H1 (cell line): Measurements from ENCODE around the gene EML4. TPM values are rescaled to one million over a fixed set of nuclear protein-coding genes. Genes with fewer than 3 reads are reported as not detected.
"Not testable (repeated sequence)": the region's sequence is repeated elsewhere in the genome, so short reads cannot be mapped to it uniquely, and the experiment has no call there.

ENCODE experiments used
- CTCF ChIA-PET: fragments of 300-600 bp; sonication (Branson Sonifier 250); formaldehyde crosslinking; loops from one replicate; lab custom pipeline; 2021; ENCODE audit not compliant: partially characterized antibody; lab: Charles Lee
- POLR2A ChIA-PET: fragments of 300-600 bp; sonication (Branson Sonifier 250); formaldehyde crosslinking; loops from one replicate; lab custom pipeline; 2021; ENCODE audit warnings: inconsistent platforms; ENCODE audit not compliant: partially characterized antibody; lab: Charles Lee
- DNase-seq, 2 experiments: peaks; one replicate each; pipeline versions ENCODE4 v3.0.0 to v3.0.0-alpha.2; 2010 to 2022; ENCODE audit warnings: low spot score in 2 of 2, low read depth in 1 of 2, mixed read lengths in 1 of 2
- FAIRE-seq: peaks from 2 replicates; lab custom pipeline; 2011; peaks lifted over from hg19 to GRCh38; lab: Jason Lieb, UNC
- H2AFZ ChIP-seq: 2 replicates; pipeline ENCODE4 v1.8.1; 2012; ENCODE audit warnings: low read length, inconsistent platforms
- H2AK5ac ChIP-seq: 2 replicates; pipeline ENCODE4 v1.6.1; 2013; ENCODE audit warnings: low read depth, low read length
- H2BK120ac ChIP-seq: replicated peaks from 2 replicates; pipeline ENCODE3; 2013; ENCODE audit warnings: low read depth, low read length, inconsistent platforms
- H2BK12ac ChIP-seq: 2 replicates; pipeline ENCODE4 v1.6.1; 2013; ENCODE audit warnings: low read depth, low read length
- H2BK15ac ChIP-seq: 2 replicates; pipeline ENCODE4 v1.6.1; 2013; ENCODE audit warnings: low read length
- H2BK20ac ChIP-seq: 2 replicates; pipeline ENCODE4 v1.6.1; 2013; ENCODE audit warnings: low read length
- H2BK5ac ChIP-seq: 2 replicates; pipeline ENCODE4 v1.6.1; 2013; ENCODE audit warnings: low read depth, low read length
- H3K14ac ChIP-seq: 2 replicates; pipeline ENCODE4 v1.6.1; 2013; ENCODE audit warnings: inconsistent platforms; ENCODE audit not compliant: insufficient read length
- H3K18ac ChIP-seq: 2 replicates; pipeline ENCODE4 v1.6.1; 2013; ENCODE audit warnings: low read length; ENCODE audit errors: extremely low read depth
- H3K23ac ChIP-seq: 2 replicates; pipeline ENCODE4 v1.6.1; 2013; ENCODE audit warnings: inconsistent platforms; ENCODE audit not compliant: insufficient read length
- H3K23me2 ChIP-seq: 2 replicates; pipeline ENCODE4 v1.6.1; 2013; ENCODE audit warnings: low read depth, low read length
- H3K27ac ChIP-seq: 2 replicates; pipeline ENCODE4 v1.6.1; 2011; ENCODE audit warnings: low read depth, low read length, inconsistent platforms
- H3K27me3 ChIP-seq, 4 experiments: replicated peaks in 1 of 4; 1 replicate in 1 of 4; 2 replicates in 3 of 4; pipeline versions ENCODE4 v1.6.1 to v1.8.1; 2011 to 2013; ENCODE audit warnings: low read length in 3 of 4, mild to moderate bottlenecking in 3 of 4, inconsistent platforms in 2 of 4, mixed read lengths in 2 of 4, moderate library complexity in 1 of 4; ENCODE audit not compliant: control insufficient read depth in 3 of 4, insufficient read depth in 3 of 4; ENCODE audit errors: extremely low read depth in 1 of 4
- H3K36me3 ChIP-seq, 4 experiments: 2 replicates each; pipeline versions ENCODE4 v1.6.1 to v1.8.1; 2011 to 2013; ENCODE audit warnings: mild to moderate bottlenecking in 4 of 4, low read length in 3 of 4, moderate library complexity in 2 of 4, control low read depth in 1 of 4, inconsistent platforms in 1 of 4; ENCODE audit not compliant: insufficient read depth in 4 of 4, control insufficient read depth in 2 of 4
- H3K4ac ChIP-seq: replicated peaks from 2 replicates; pipeline ENCODE3; 2013; ENCODE audit warnings: low read length, low read depth, mixed read lengths, inconsistent platforms; ENCODE audit not compliant: insufficient read length
- H3K4me1 ChIP-seq, 4 experiments: replicated peaks in 1 of 4; 1 replicate in 1 of 4; 2 replicates in 3 of 4; pipeline versions ENCODE4 v1.6.1 to v1.8.1; 2011 to 2013; ENCODE audit warnings: low read length in 3 of 4, inconsistent platforms in 2 of 4, mixed read lengths in 1 of 4; ENCODE audit not compliant: insufficient read depth in 4 of 4, control insufficient read depth in 3 of 4
- H3K4me2 ChIP-seq, 2 experiments: 2 replicates each; pipeline versions ENCODE4 v1.6.1 to v1.8.1; 2011 to 2013; ENCODE audit warnings: low read depth in 2 of 2, low read length in 2 of 2, control low read depth in 1 of 2, inconsistent platforms in 1 of 2, mild to moderate bottlenecking in 1 of 2; ENCODE audit not compliant: insufficient read depth in 1 of 2
- H3K4me3 ChIP-seq, 4 experiments: fragments of 200-600, 300-600 bp in 1 of 4; sonication (generic), shearing (Covaris generic), sonication (Bioruptor Twin) in 1 of 4; 2 replicates each; pipeline versions ENCODE4 v1.5.1 to v1.8.1; 2011 to 2016; ENCODE audit warnings: low read length in 4 of 4, low read depth in 3 of 4, control low read depth in 2 of 4, inconsistent platforms in 2 of 4, mild to moderate bottlenecking in 2 of 4, mixed read lengths in 1 of 4, moderate library complexity in 1 of 4; ENCODE audit not compliant: insufficient read depth in 2 of 4; ENCODE audit errors: extremely low read depth in 1 of 4
- H3K56ac ChIP-seq: replicated peaks from 2 replicates; pipeline ENCODE3; 2013; ENCODE audit warnings: low read depth, mild to moderate bottlenecking, mixed read lengths, low read length, inconsistent platforms; ENCODE audit not compliant: insufficient read length
- H3K79me1 ChIP-seq: 2 replicates; pipeline ENCODE4 v1.6.1; 2013; ENCODE audit warnings: low read depth, low read length, control low read depth
- H3K79me2 ChIP-seq, 2 experiments: 2 replicates each; pipeline versions ENCODE4 v1.6.1 to v1.8.1; 2012 to 2013; ENCODE audit warnings: low read length in 2 of 2, mild to moderate bottlenecking in 2 of 2, inconsistent platforms in 1 of 2; ENCODE audit not compliant: insufficient read depth in 2 of 2, control insufficient read depth in 1 of 2
- H3K9ac ChIP-seq, 4 experiments: replicated peaks in 1 of 4; 1 replicate in 1 of 4; 2 replicates in 3 of 4; pipeline versions ENCODE4 v1.6.1 to v1.8.1; 2011 to 2013; ENCODE audit warnings: low read depth in 3 of 4, low read length in 3 of 4, control low read depth in 2 of 4, mild to moderate bottlenecking in 2 of 4, moderate library complexity in 2 of 4, inconsistent platforms in 1 of 4; ENCODE audit errors: extremely low read depth in 1 of 4
- H3K9me3 ChIP-seq, 2 experiments: 2 replicates each; pipeline versions ENCODE4 v1.6.1 to v1.8.1; 2012 to 2013; ENCODE audit warnings: mild to moderate bottlenecking in 2 of 2, moderate library complexity in 2 of 2, control low read depth in 1 of 2, inconsistent platforms in 1 of 2, low read depth in 1 of 2, low read length in 1 of 2, mixed read lengths in 1 of 2; ENCODE audit not compliant: insufficient read depth in 2 of 2
- H4K20me1 ChIP-seq, 2 experiments: replicated peaks in 1 of 2; 2 replicates each; pipeline versions ENCODE3 to v1.8.1; 2011 to 2013; ENCODE audit warnings: inconsistent platforms in 2 of 2, low read length in 2 of 2, mild to moderate bottlenecking in 1 of 2; ENCODE audit not compliant: insufficient read depth in 2 of 2, control insufficient read depth in 1 of 2
- H4K5ac ChIP-seq: 2 replicates; pipeline ENCODE4 v1.6.1; 2013; ENCODE audit warnings: low read length, low read depth, mixed read lengths, inconsistent platforms; ENCODE audit not compliant: insufficient read length
- H4K8ac ChIP-seq: 2 replicates; pipeline ENCODE4 v1.8.0; 2013; ENCODE audit warnings: mild to moderate bottlenecking, moderate library complexity, low read length, inconsistent platforms; ENCODE audit not compliant: insufficient read depth; ENCODE audit errors: extremely low read depth
- H4K91ac ChIP-seq: replicated peaks from 2 replicates; pipeline ENCODE3; 2013; ENCODE audit warnings: low read length, mixed read lengths, inconsistent platforms; ENCODE audit not compliant: insufficient read length
- WGBS, 2 experiments: shearing (Covaris generic) in 1 of 2; methylation state at CpG; one replicate each; pipeline versions ENCODE4 v1.1.6 to v1.1.7; 2013 to 2015; ENCODE audit warnings: low lambda C conversion rate in 2 of 2, mixed read lengths in 2 of 2, inconsistent platforms in 1 of 2, low coverage in 1 of 2, missing lambda C conversion rate in 1 of 2; ENCODE audit not compliant: insufficient replicate concordance in 2 of 2, insufficient coverage in 1 of 2, insufficient read length in 1 of 2; ENCODE audit errors: extremely low coverage in 1 of 2, missing lambda C conversion rate in 1 of 2; 5-methylcytosine and 5-hydroxymethylcytosine counted together
- polyA plus RNA-seq, 7 experiments: library from polyadenylated mRNA; depleted of rRNA in 3 of 7; stranded (reverse) in 5 of 7; unstranded in 2 of 7; fragments of >200 nt in 5 of 7; fragments of 200-250 nt in 2 of 7; gene quantifications; 1 replicate in 5 of 7; 2 replicates in 1 of 7; 4 replicates in 1 of 7; pipeline versions ENCODE4 v1.2.1 to v1.2.3, GENCODE V29; 2011 to 2013; ENCODE audit warnings: missing spikeins in 2 of 7, mixed read lengths in 2 of 7
- total RNA-seq: library from RNA; stranded (reverse); fragmentation: NEBNext Ultra II Directional; extraction: Animal tissue kit (Norgen Biotek cat#: 25700); gene quantifications from 2 replicates; pipeline ENCODE4 v1.2.1, GENCODE V29; 2021

Gene EML4
- total and polyA plus RNA-seq, 2 of the 8 experiments (the other 6 are each of a cell fraction or from before 2014, with no cell fraction given): 50.1 to 104 TPM

DNA sequence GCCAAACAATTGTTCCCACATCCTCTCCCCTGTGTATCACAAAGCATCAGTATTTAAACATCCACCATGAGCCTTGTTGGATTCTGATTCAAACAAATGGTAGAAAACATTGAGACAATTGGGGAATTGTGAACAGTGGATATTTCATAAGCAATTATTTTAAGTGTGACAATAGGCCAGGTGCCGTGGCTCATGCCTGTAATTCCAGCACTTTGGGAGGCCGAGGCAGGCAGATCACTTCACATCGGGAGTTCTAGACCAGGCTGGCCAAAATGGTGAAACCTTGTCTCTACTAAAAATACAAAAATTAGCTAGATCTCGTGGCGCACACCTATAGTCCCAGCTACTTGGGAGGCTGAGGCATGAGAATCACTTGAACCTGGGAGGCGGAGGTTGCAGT lies 165.7 kb downstream of the EML4 start:
- not testable (repeated sequence) for H3K4me2 ChIP-seq, FAIRE-seq, H3K9me3 ChIP-seq, H3K4ac ChIP-seq, H3K23ac ChIP-seq, H3K9ac ChIP-seq, H4K8ac ChIP-seq, H3K27ac ChIP-seq, H3K56ac ChIP-seq, H3K4me3 ChIP-seq, H2BK120ac ChIP-seq, H2BK20ac ChIP-seq, H4K5ac ChIP-seq, H2BK12ac ChIP-seq, H3K79me1 ChIP-seq, H4K20me1 ChIP-seq, DNase-seq, H3K14ac ChIP-seq, H2AK5ac ChIP-seq, H3K4me1 ChIP-seq, H3K18ac ChIP-seq, H3K79me2 ChIP-seq, H2BK5ac ChIP-seq, H2AFZ ChIP-seq, H3K23me2 ChIP-seq, H2BK15ac ChIP-seq, H4K91ac ChIP-seq, H3K27me3 ChIP-seq
- WGBS, 2 experiments: 98% methylated on average over 6 of the region's 6 CpGs; no CpG with 5 or more reads in 1 of the 2 experiments
- POLR2A ChIA-PET: interaction anchor here (1.4 kb wide), 1 partner anchor 19 kb away, joined by 3 read pairs; no protein-coding TSS in a partner anchor
- CTCF ChIA-PET: interaction anchor here (0.5 to 1.5 kb wide), 3 partner anchors 10 to 240 kb away, joined by 3 to 4 read pairs (median 4); no protein-coding TSS in a partner anchor
- H3K36me3 ChIP-seq: peaks cover 2 to 32% (median 21%) of the 10 kb centered on the region in 4 experiments; a peak in 7 of 8 replicates
